Keratinocyte (primary cell): ENCODE data around the gene REN. TPM values are rescaled to one million over a fixed set of nuclear protein-coding genes. Genes with fewer than 3 reads are reported as not detected.

Experiments used
- DNase-seq: peaks from one replicate; pipeline ENCODE4 v3.0.0-alpha.2; 2011; ENCODE audit warnings: low read depth, missing footprints, low spot score
- FAIRE-seq: peaks from 2 replicates; lab custom pipeline; 2011; peaks lifted over from hg19 to GRCh38; lab: Jason Lieb, UNC
- H2AFZ ChIP-seq: 2 replicates; pipeline ENCODE4 v1.6.0; 2012; ENCODE audit warnings: low read length, control low read depth, inconsistent platforms; ENCODE audit not compliant: control insufficient read depth
- H3K27ac ChIP-seq: 2 replicates; pipeline ENCODE4 v1.5.1; 2011; ENCODE audit warnings: low read length; ENCODE audit not compliant: control insufficient read depth, insufficient read depth
- H3K27me3 ChIP-seq: 3 replicates; pipeline ENCODE4 v1.6.0; 2011; ENCODE audit warnings: low read length; ENCODE audit not compliant: control insufficient read depth, insufficient read depth; ENCODE audit errors: extremely low read depth
- H3K36me3 ChIP-seq, 2 experiments: 2 replicates in 1 of 2; 3 replicates in 1 of 2; pipeline ENCODE4 v1.5.1; 2011; ENCODE audit warnings: low read length in 2 of 2, mild to moderate bottlenecking in 1 of 2; ENCODE audit not compliant: control insufficient read depth in 2 of 2, insufficient read depth in 2 of 2; ENCODE audit errors: extremely low read depth in 1 of 2
- H3K4me1 ChIP-seq: 3 replicates; pipeline ENCODE4 v1.5.1; 2011; ENCODE audit warnings: low read length; ENCODE audit not compliant: control insufficient read depth, insufficient read depth; ENCODE audit errors: extremely low read depth
- H3K4me2 ChIP-seq: 3 replicates; pipeline ENCODE4 v1.6.0; 2011; ENCODE audit warnings: low read depth, low read length; ENCODE audit not compliant: control insufficient read depth, insufficient read depth; ENCODE audit errors: extremely low read depth
- H3K4me3 ChIP-seq, 3 experiments: fragments of 200-600 bp in 1 of 3; sonication (generic) in 1 of 3; 2 replicates in 2 of 3; 3 replicates in 1 of 3; pipeline ENCODE4 v1.5.1; 2011 to 2016; ENCODE audit warnings: low read length in 3 of 3, mild to moderate bottlenecking in 3 of 3, control low read depth in 2 of 3, inconsistent platforms in 1 of 3, low read depth in 1 of 3, mixed read lengths in 1 of 3, mixed run types in 1 of 3, moderate library complexity in 1 of 3; ENCODE audit not compliant: control insufficient read depth in 2 of 3, insufficient read depth in 2 of 3; ENCODE audit errors: extremely low read depth in 1 of 3
- H3K79me2 ChIP-seq: 2 replicates; pipeline ENCODE4 v1.6.0; 2012; ENCODE audit warnings: low read length; ENCODE audit not compliant: control insufficient read depth, insufficient read depth
- H3K9ac ChIP-seq: 3 replicates; pipeline ENCODE4 v1.6.0; 2011; ENCODE audit warnings: low read length; ENCODE audit not compliant: control insufficient read depth, insufficient read depth; ENCODE audit errors: extremely low read depth
- H3K9me1 ChIP-seq: 3 replicates; pipeline ENCODE4 v1.6.0; 2011; ENCODE audit warnings: low read length; ENCODE audit not compliant: control insufficient read depth, insufficient read depth; ENCODE audit errors: extremely low read depth
- H3K9me3 ChIP-seq: 2 replicates; pipeline ENCODE4 v1.5.1; 2012; ENCODE audit warnings: low read depth, low read length; ENCODE audit not compliant: control insufficient read depth
- H4K20me1 ChIP-seq: 3 replicates; pipeline ENCODE4 v1.6.0; 2011; ENCODE audit warnings: low read length; ENCODE audit not compliant: control insufficient read depth, insufficient read depth; ENCODE audit errors: extremely low read depth
- EZH2 ChIP-seq: IDR thresholded peaks from one replicate; pipeline ENCODE4 v1.6.1; 2012; ENCODE audit warnings: inconsistent platforms, mild to moderate bottlenecking, low read length, moderate library complexity
- dilution Hi-C: fragments of 300-500 bp; cut with MboI; formaldehyde crosslinking; loops from one replicate; pipeline ENCODE4 v1.7.0; 2020; ENCODE audit warnings: low sequenced_read_pairs; ENCODE audit not compliant: extremely low pct_ligation_motif_present
- polyA plus RNA-seq, 5 experiments: library from polyadenylated mRNA; depleted of rRNA in 3 of 5; stranded (reverse) in 3 of 5; stranded (forward) in 1 of 5; unstranded in 1 of 5; fragments of >200 nt; gene quantifications; 1 replicate in 1 of 5; 2 replicates in 3 of 5; 3 replicates in 1 of 5; pipeline versions ENCODE4 v1.2.1 to v1.2.3, GENCODE V29; 2011 to 2012; ENCODE audit warnings: missing spikeins in 2 of 5, low read depth in 1 of 5, low replicate concordance in 1 of 5
- TF ChIP-seq, protein P1 (sequence below), 3 experiments: IDR thresholded peaks in 1 of 3; conservative IDR thresholded peaks in 1 of 3; optimal IDR thresholded peaks in 1 of 3; 2 replicates in 2 of 3; 3 replicates in 1 of 3; pipeline versions ENCODE3 to v1.5.1; 2011; ENCODE audit warnings: low read length in 3 of 3, mild to moderate bottlenecking in 3 of 3, moderate library complexity in 2 of 3, control low read depth in 1 of 3, inconsistent platforms in 1 of 3; ENCODE audit not compliant: insufficient read depth in 2 of 3; ENCODE audit errors: extremely low read depth in 1 of 3

REN gene
- polyA plus RNA-seq, 1 donor (not counting 4 experiments of a cell fraction or from before 2014, with no cell fraction given) = not detected

DNA sequence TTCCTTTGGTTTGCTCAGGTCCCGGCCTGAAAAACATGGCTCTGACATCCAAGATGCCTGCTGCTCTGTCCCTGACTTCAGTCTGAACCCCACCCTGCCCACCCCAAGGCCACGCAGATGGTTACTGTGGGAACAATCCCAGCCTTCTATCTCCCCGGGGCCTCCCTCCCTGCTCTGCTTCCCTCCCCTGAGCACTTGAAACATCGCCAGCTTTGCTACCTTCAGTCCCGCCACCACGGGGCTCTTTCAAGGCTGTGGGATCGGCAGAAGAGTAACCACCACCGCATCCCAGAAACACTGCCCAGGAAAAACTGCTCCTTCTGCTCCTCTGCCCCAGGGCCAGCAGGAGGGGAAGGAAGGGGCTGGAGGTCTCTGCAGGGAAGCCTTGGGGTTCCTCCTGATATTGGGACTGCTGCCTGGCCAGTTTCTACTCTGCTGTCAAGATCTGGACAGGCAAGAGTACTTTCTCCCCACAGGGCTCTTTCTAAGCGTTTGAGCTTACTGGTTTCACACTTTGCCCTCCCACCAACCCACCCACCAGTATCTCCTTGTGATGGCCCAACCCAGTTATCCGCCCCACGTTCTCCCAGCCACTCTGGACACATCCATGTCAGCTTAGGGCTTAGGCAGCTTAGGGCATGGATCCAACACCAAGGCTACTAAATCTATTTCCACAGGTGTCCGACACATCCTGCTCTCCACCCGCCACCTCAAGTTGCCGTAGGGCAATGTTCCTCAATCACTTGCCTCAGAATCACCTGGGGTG lies 22.7 kb downstream of the REN start:
- H3K27ac ChIP-seq = no peak overlapping the region
- H3K36me3 ChIP-seq = no peaks in the 10 kb centered on the region
- H3K4me1 ChIP-seq = no peaks in the 10 kb centered on the region
- no peaks in the 10 kb centered on the region for H4K20me1 ChIP-seq
- H2AFZ ChIP-seq = no peak overlapping the region
- H3K9ac ChIP-seq = no peak overlapping the region
- no peaks in the 10 kb centered on the region for H3K79me2 ChIP-seq
- no peak overlapping the region for H3K4me3 ChIP-seq
- no peak overlapping the region for H3K4me2 ChIP-seq
- H3K9me3 ChIP-seq = no peaks in the 10 kb centered on the region
- no peak for FAIRE-seq
- no peaks in the 10 kb centered on the region for H3K9me1 ChIP-seq
- no peak for DNase-seq
- TF ChIP-seq, protein P1, sequence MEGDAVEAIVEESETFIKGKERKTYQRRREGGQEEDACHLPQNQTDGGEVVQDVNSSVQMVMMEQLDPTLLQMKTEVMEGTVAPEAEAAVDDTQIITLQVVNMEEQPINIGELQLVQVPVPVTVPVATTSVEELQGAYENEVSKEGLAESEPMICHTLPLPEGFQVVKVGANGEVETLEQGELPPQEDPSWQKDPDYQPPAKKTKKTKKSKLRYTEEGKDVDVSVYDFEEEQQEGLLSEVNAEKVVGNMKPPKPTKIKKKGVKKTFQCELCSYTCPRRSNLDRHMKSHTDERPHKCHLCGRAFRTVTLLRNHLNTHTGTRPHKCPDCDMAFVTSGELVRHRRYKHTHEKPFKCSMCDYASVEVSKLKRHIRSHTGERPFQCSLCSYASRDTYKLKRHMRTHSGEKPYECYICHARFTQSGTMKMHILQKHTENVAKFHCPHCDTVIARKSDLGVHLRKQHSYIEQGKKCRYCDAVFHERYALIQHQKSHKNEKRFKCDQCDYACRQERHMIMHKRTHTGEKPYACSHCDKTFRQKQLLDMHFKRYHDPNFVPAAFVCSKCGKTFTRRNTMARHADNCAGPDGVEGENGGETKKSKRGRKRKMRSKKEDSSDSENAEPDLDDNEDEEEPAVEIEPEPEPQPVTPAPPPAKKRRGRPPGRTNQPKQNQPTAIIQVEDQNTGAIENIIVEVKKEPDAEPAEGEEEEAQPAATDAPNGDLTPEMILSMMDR (optimal IDR thresholded peaks at IDR 0.05 in 1 of 3, IDR thresholded peaks at IDR 0.05 in 1 of 3, conservative IDR thresholded peaks at IDR 0.05 in 1 of 3; ENCODE audit: extremely low read depth in 1 of 3, insufficient read depth in 2 of 3, low read length in 3 of 3) = no peak
- TF ChIP-seq EZH2 = no peak
- H3K27me3 ChIP-seq = no peaks in the 10 kb centered on the region
- dilution Hi-C loops = loop anchor here (25.0 kb wide), 1 partner anchor 281 kb away; the partner anchor contains the start of gene SNRPE

DNA sequence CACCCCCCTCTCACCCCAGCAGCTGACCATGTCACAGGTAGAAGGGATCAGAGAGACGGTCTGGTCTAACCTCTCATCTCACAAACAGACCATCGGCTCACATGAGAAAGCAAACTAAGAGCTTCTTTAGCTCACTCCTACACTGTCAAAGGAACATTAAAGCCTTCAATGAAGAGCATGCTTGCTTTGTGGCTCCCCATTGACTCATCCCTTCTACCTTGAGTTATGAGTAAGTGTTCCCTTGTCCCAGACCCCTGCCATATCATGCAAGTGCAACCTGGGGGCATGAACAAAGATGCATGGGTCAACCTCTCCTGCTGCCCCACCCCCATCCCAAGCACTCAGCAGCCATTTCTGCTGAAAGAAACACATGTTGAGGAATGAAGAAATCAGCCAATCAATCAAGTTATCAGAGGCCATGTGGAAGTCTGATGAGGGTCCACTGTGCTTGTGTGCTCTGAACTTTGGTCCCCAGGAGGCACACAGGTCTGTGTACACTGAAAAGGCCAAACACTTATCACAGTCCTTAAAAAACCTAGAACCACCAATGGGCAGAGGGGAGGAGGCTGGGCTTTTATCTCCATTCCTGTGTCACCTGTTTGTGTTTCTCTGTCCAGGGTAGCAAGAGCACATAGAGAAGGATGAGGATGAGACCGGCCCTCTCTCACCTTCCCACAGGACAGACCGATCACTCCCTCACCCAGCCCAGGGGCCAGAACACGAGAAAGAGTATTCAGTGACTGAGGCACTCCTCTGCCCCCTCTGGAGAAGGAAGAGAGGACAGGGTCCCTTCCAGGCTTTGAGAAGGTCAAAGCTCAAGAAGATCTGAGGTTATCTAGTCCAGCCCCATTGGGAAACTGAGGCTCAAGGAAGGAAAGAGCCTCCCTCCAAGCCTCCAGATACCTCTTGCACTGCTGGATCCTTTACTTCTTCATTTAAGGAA lies 23.8 kb downstream of the REN start:
- TF ChIP-seq, protein P1 (optimal IDR thresholded peaks at IDR 0.05 in 1 of 3, IDR thresholded peaks at IDR 0.05 in 1 of 3, conservative IDR thresholded peaks at IDR 0.05 in 1 of 3; ENCODE audit: extremely low read depth in 1 of 3, insufficient read depth in 2 of 3, low read length in 3 of 3) = no peak
- no peak for TF ChIP-seq EZH2
- DNase-seq (no peak), FAIRE-seq (no peak)
- Histone ChIP-seq H2AFZ (no peak overlapping the region), H3K9me1 (no peaks in the 10 kb centered on the region), H3K27ac (no peak overlapping the region), H3K9ac (no peak overlapping the region), H3K4me2 (no peak overlapping the region), H3K4me3 (no peak overlapping the region), H3K4me1 (no peaks in the 10 kb centered on the region), H3K9me3 (no peaks in the 10 kb centered on the region), H3K27me3 (no peaks in the 10 kb centered on the region), H4K20me1 (no peaks in the 10 kb centered on the region), H3K79me2 (no peaks in the 10 kb centered on the region), H3K36me3 (no peaks in the 10 kb centered on the region)
- dilution Hi-C loops = loop anchor here (25.0 kb wide), 1 partner anchor 280 kb away; the partner anchor contains the start of gene SNRPE
